Endothelial cell of umbilical vein (primary cell): ENCODE measurements around the gene PTAR1. TPM values are rescaled to one million over a fixed set of nuclear protein-coding genes. Genes with fewer than 3 reads are reported as not detected.

Experiments
- BruUV-seq: library from RNA; stranded (reverse); fragments of 400-500 nt; replicated peaks from 2 replicates; lab custom pipeline; 2021; lab: Mats Ljungman, UMichigan
- CTCF ChIA-PET: fragments of 300-600, 350-600 bp; sonication (Branson Sonifier 250); formaldehyde crosslinking; loops from one replicate; lab custom pipeline; 2021; ENCODE audit warnings: antibody characterized with exemption, inconsistent platforms; lab: Charles Lee
- POLR2A ChIA-PET: fragments of 300-600, 350-600 bp; sonication (Branson Sonifier 250); formaldehyde crosslinking; loops from one replicate; lab custom pipeline; 2021; ENCODE audit warnings: antibody characterized with exemption, inconsistent platforms; lab: Charles Lee
- DNase-seq: peaks from one replicate; pipeline ENCODE4 v3.0.0-alpha.2; 2011; ENCODE audit warnings: low read depth, low spot score
- FAIRE-seq: peaks from 2 replicates; lab custom pipeline; 2011; peaks lifted over from hg19 to GRCh38; lab: Jason Lieb, UNC
- H2AFZ ChIP-seq: 2 replicates; pipeline ENCODE4 v1.6.0; 2012; ENCODE audit warnings: low read depth, low read length, control low read depth, inconsistent platforms
- H3K27ac ChIP-seq: 2 replicates; pipeline ENCODE4 v1.5.1; 2011; ENCODE audit warnings: low read depth, mild to moderate bottlenecking, control low read depth, low read length, moderate library complexity; ENCODE audit not compliant: insufficient read depth
- H3K27me3 ChIP-seq, 2 experiments: 2 replicates each; pipeline versions ENCODE4 v1.6.0 to v1.6.1; 2011; ENCODE audit warnings: low read length in 2 of 2, mixed read lengths in 1 of 2; ENCODE audit not compliant: control insufficient read depth in 2 of 2, insufficient read depth in 2 of 2
- H3K36me3 ChIP-seq, 2 experiments: 2 replicates in 1 of 2; 3 replicates in 1 of 2; pipeline ENCODE4 v1.5.1; 2011; ENCODE audit warnings: low read length in 2 of 2, mild to moderate bottlenecking in 1 of 2, moderate library complexity in 1 of 2; ENCODE audit not compliant: control insufficient read depth in 2 of 2, insufficient read depth in 2 of 2; ENCODE audit errors: extremely low read depth in 1 of 2
- H3K4me1 ChIP-seq: 3 replicates; pipeline ENCODE4 v1.5.1; 2011; ENCODE audit warnings: mild to moderate bottlenecking, low read length; ENCODE audit not compliant: control insufficient read depth, insufficient read depth; ENCODE audit errors: extremely low read depth
- H3K4me2 ChIP-seq: 2 replicates; pipeline ENCODE4 v1.6.1; 2011; ENCODE audit warnings: low read length, control low read depth, mixed read lengths; ENCODE audit not compliant: insufficient read depth
- H3K4me3 ChIP-seq, 3 experiments: fragments of 200-600 bp in 1 of 3; sonication (generic), shearing (Covaris generic) in 1 of 3; replicated peaks in 1 of 3; 2 replicates each; pipeline ENCODE4 v1.5.1; 2011 to 2016; ENCODE audit warnings: control low read depth in 3 of 3, low read length in 3 of 3, mild to moderate bottlenecking in 2 of 3, inconsistent platforms in 1 of 3, low read depth in 1 of 3, moderate library complexity in 1 of 3; ENCODE audit not compliant: insufficient read depth in 1 of 3
- H3K79me2 ChIP-seq: 2 replicates; pipeline ENCODE4 v1.6.0; 2012; ENCODE audit warnings: low read length, inconsistent platforms; ENCODE audit not compliant: control insufficient read depth, insufficient read depth
- H3K9ac ChIP-seq: replicated peaks from 2 replicates; pipeline ENCODE3; 2011; ENCODE audit warnings: low read length, control low read depth; ENCODE audit not compliant: insufficient read depth; ENCODE audit errors: extremely low read depth
- H3K9me1 ChIP-seq: replicated peaks from 3 replicates; pipeline ENCODE4 v1.6.0; 2011; ENCODE audit warnings: mild to moderate bottlenecking, low read length; ENCODE audit not compliant: control insufficient read depth, insufficient read depth; ENCODE audit errors: extremely low read depth
- H3K9me3 ChIP-seq: replicated peaks from 2 replicates; pipeline ENCODE4 v1.5.1; 2012; ENCODE audit warnings: low read length, inconsistent platforms; ENCODE audit not compliant: control insufficient read depth, insufficient read depth
- H4K20me1 ChIP-seq: replicated peaks from 2 replicates; pipeline ENCODE3; 2011; ENCODE audit warnings: mild to moderate bottlenecking, low read length; ENCODE audit not compliant: control insufficient read depth, insufficient read depth; ENCODE audit errors: extremely low read depth
- CTCF ChIP-seq, 2 donors: IDR thresholded peaks; 1 replicate in 1 of 2; 2 replicates in 1 of 2; pipeline ENCODE4 v1.5.1; 2011; ENCODE audit warnings: low read length in 2 of 2, mild to moderate bottlenecking in 2 of 2, moderate library complexity in 2 of 2, control low read depth in 1 of 2, inconsistent platforms in 1 of 2, low read depth in 1 of 2; ENCODE audit not compliant: insufficient read depth in 1 of 2; ENCODE audit errors: extremely low read depth in 1 of 2
- EZH2 ChIP-seq: IDR thresholded peaks from 2 replicates; pipeline ENCODE4 v1.6.1; 2012; ENCODE audit warnings: borderline replicate concordance, low read depth, mild to moderate bottlenecking, moderate library complexity, low read length, inconsistent platforms; ENCODE audit not compliant: severe bottlenecking
- FOS ChIP-seq: IDR thresholded peaks from 2 replicates; pipeline ENCODE4 v1.6.1; 2011; ENCODE audit warnings: mild to moderate bottlenecking, low read length, moderate library complexity, borderline replicate concordance; ENCODE audit not compliant: insufficient read depth
- GATA2 ChIP-seq: IDR thresholded peaks from 2 replicates; pipeline ENCODE4 v1.7.0; 2011; ENCODE audit warnings: low read depth, mild to moderate bottlenecking, moderate library complexity, mixed read lengths, low read length; ENCODE audit not compliant: insufficient read length, insufficient read depth
- JUN ChIP-seq: IDR thresholded peaks from 2 replicates; pipeline ENCODE4 v1.6.1; 2011; ENCODE audit warnings: borderline replicate concordance, low read depth; ENCODE audit not compliant: insufficient read length, insufficient read depth
- MAX ChIP-seq: IDR thresholded peaks from 2 replicates; pipeline ENCODE4 v1.6.1; 2011; ENCODE audit not compliant: insufficient read depth, insufficient read length
- MYC ChIP-seq: IDR thresholded peaks from one replicate; pipeline ENCODE4 v1.6.1; 2011; ENCODE audit warnings: mild to moderate bottlenecking, low read depth, low read length
- POLR2A ChIP-seq: IDR thresholded peaks from 2 replicates; pipeline ENCODE4 v1.6.1; 2012; ENCODE audit warnings: low read depth, mild to moderate bottlenecking, control low read depth, low read length
- POLR2AphosphoS5 ChIP-seq: IDR thresholded peaks from 2 replicates; pipeline ENCODE4 v1.6.1; 2012; ENCODE audit warnings: low read depth, mild to moderate bottlenecking, control low read depth, low read length, moderate library complexity; ENCODE audit not compliant: insufficient read depth
- dilution Hi-C: fragments of 300-500 bp; cut with MboI; formaldehyde crosslinking; loops from one replicate; pipeline ENCODE4 v1.15.0; 2019; ENCODE audit warnings: low sequenced_read_pairs; ENCODE audit not compliant: extremely low pct_ligation_motif_present
- intact Hi-C: fragments of 100-400 bp; cut with micrococcal nuclease; formaldehyde crosslinking; loops from one replicate; pipeline ENCODE4 v1.10.0; 2022
- polyA plus RNA-seq, 4 experiments: library from polyadenylated mRNA; depleted of rRNA in 3 of 4; stranded (reverse) in 3 of 4; unstranded in 1 of 4; fragments of >200 nt; gene quantifications; 2 replicates each; pipeline versions ENCODE4 v1.2.1 to v1.2.3, GENCODE V29; 2011 to 2012; ENCODE audit warnings: missing spikeins in 1 of 4
- total RNA-seq: library from RNA; stranded (reverse); gene quantifications from 2 replicates; pipeline ENCODE4 v1.2.3, GENCODE V29; 2021

The PTAR1 gene
- total and polyA plus RNA-seq, 2 donors (not counting 3 experiments of a cell fraction or from before 2014, with no cell fraction given): 8.1 to 46.8 TPM

DNA sequence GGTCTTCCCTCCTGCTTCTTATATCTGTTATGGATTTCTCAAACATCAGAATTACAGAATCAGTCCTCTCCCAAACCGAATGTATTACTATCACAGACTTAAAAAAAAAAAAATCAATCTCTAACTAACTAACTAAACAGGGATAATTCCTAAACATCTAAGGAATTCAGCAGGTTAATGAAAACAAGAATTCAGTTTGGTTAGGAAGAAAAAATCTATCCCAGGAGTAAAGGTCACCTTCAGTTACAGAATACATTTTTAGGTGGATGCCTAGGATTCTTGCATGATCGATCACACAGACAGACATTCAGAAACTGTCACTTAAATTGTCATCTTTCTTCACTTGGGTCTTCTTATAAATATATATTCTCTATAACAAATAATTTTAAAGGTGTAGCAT is 11.5 kb downstream of the PTAR1 start:
- Histone ChIP-seq H3K9me1 (no peaks in the 10 kb centered on the region), H3K27ac (no peak overlapping the region), H3K4me3 (no peak overlapping the region), H3K4me1 (peaks cover 3% of the 10 kb centered on the region), H3K4me2 (no peak overlapping the region), H2AFZ (no peak overlapping the region), H4K20me1 (peaks cover 2% of the 10 kb centered on the region), H3K79me2 (peaks cover 39% of the 10 kb centered on the region), H3K27me3 (no peaks in the 10 kb centered on the region), H3K9me3 (no peaks in the 10 kb centered on the region), H3K36me3 (peaks cover 3 to 12% of the 10 kb centered on the region in 2 experiments), H3K9ac (no peak overlapping the region)
- TF ChIP-seq CTCF (IDR thresholded peaks at IDR 0.05; ENCODE audit: extremely low read depth in 1 of 2, insufficient read depth in 1 of 2, low read depth in 1 of 2, low read length in 2 of 2): no peak
- ChIA-PET POLR2A (no interaction called here), CTCF (interaction anchor here (0.9 to 4.7 kb wide), 4 partner anchors 14 to 172 kb away, joined by 3 to 31 read pairs (median 4); partner anchors contain the start of gene APBA1)
- no TSS peak for BruUV-seq
- intact Hi-C loops: loop anchor here (5.0 kb wide), 1 partner anchor 169 kb away; no protein-coding TSS in a partner anchor
- no peak for FAIRE-seq
- dilution Hi-C loops: no loop called here
- no peak for DNase-seq

DNA sequence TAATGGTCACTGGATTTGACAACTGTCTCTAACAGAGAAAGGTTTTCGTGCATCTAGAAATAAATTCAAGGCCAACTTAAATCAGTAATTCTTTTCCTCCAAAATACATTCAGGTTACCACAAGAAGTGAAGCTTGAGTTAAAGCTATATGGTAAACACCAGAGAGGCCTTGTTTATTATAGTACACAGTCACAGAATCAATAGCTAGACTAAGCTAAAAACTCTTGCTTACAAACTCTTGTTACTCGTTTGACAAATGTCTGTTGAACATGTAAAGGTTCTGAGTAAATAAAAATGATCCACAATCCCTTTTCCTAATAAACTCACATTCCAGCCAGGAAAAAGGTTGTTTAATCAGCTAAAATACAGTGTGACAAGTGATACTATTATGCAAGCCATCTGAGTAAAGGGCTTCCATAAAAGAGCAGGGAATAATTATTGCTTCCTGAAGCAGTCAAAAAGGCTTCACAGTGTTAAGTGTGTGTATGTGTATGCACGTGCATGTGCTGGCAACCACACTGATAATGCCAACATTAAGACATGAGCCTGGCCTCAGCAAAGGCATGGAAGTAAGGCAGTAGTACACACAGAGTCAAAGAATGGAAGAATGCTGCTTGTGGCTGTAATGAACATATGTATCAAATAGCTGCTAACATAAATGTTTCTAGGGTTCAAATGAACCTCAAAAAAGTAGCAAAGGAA is 12.8 kb downstream of the PTAR1 start:
- DNase-seq (no peak), FAIRE-seq (no peak)
- no peaks in the 10 kb centered on the region for H3K9me1 ChIP-seq
- H3K27me3 ChIP-seq: no peaks in the 10 kb centered on the region
- H3K9ac ChIP-seq: no peak overlapping the region
- no TSS peak for BruUV-seq
- TF ChIP-seq EZH2: no peak
- no peak for TF ChIP-seq CTCF (IDR thresholded peaks at IDR 0.05; ENCODE audit: extremely low read depth in 1 of 2, insufficient read depth in 1 of 2, low read depth in 1 of 2, low read length in 2 of 2)
- TF ChIP-seq POLR2AphosphoS5: no peak
- TF ChIP-seq FOS: no peak
- TF ChIP-seq POLR2A: no peak
- TF ChIP-seq JUN: no peak
- no peak for TF ChIP-seq MAX
- no peak for TF ChIP-seq MYC
- no peak for TF ChIP-seq GATA2
- H3K9me3 ChIP-seq: no peaks in the 10 kb centered on the region
- CTCF ChIA-PET: interaction anchor here (0.7 to 4.7 kb wide), 17 partner anchors 9 to 856 kb away, joined by 3 to 31 read pairs (median 5); partner anchors contain the start of gene APBA1
- dilution Hi-C loops (no loop called here), intact Hi-C loops (loop anchor here (5.0 kb wide), 1 partner anchor 170 kb away; no protein-coding TSS in a partner anchor)
- no peak overlapping the region for H3K27ac ChIP-seq
- no peak overlapping the region for H3K4me2 ChIP-seq
- peaks cover 3% of the 10 kb centered on the region for H3K4me1 ChIP-seq
- H4K20me1 ChIP-seq: peaks cover 2% of the 10 kb centered on the region
- peaks cover 3 to 12% of the 10 kb centered on the region in 2 experiments for H3K36me3 ChIP-seq
- peaks cover 32% of the 10 kb centered on the region for H3K79me2 ChIP-seq
- H2AFZ ChIP-seq: no peak overlapping the region
- no peak overlapping the region for H3K4me3 ChIP-seq
- POLR2A ChIA-PET: no interaction called here
